OCI-LY3 (cell line): ENCODE measurements around the gene OASL.
A peak's percentile ranks its signal among the peaks of the same experiment; 100 is the strongest.

Experiments used
- H2AFZ ChIP-seq: fragments of 200-600, 300-600 bp; shearing (Covaris generic); 2 replicates; pipeline ENCODE4 v1.6.0; 2014; ENCODE audit warnings: antibody characterized with exemption, low read depth, low read length
- H3K27ac ChIP-seq: fragments of 200-600, 300-600 bp; sonication (generic); 2 replicates; pipeline ENCODE4 v1.5.1; 2014; ENCODE audit warnings: mild to moderate bottlenecking, low read length, moderate library complexity, mixed read lengths
- H3K27me3 ChIP-seq: fragments of 200-600, 300-600 bp; sonication (generic); 2 replicates; pipeline ENCODE4 v1.6.1; 2014; ENCODE audit warnings: low read depth, low read length, mixed read lengths
- H3K36me3 ChIP-seq: fragments of 200-600, 300-600 bp; sonication (generic); replicated peaks from 2 replicates; pipeline ENCODE3; 2014; ENCODE audit warnings: low read depth, low read length, mixed read lengths
- H3K4me1 ChIP-seq: fragments of 300-600, 200-600 bp; sonication (generic); 2 replicates; pipeline ENCODE4 v1.6.1; 2014; ENCODE audit warnings: low read length, mixed read lengths
- H3K4me2 ChIP-seq: fragments of 200-600, 300-600 bp; sonication (generic); 2 replicates; pipeline ENCODE4 v1.6.1; 2014; ENCODE audit warnings: low read length, mixed read lengths
- H3K4me3 ChIP-seq: fragments of 300-600, 200-600 bp; sonication (generic); 2 replicates; pipeline ENCODE4 v1.5.1; 2014; ENCODE audit warnings: antibody characterized with exemption, mild to moderate bottlenecking, low read length, moderate library complexity
- H3K79me2 ChIP-seq: fragments of 300-600, 200-600 bp; shearing (Covaris generic); 2 replicates; pipeline ENCODE4 v1.6.1; 2014; ENCODE audit warnings: mild to moderate bottlenecking, low read length, mixed read lengths
- H3K9ac ChIP-seq: fragments of 300-600, 200-600 bp; shearing (Covaris generic); 2 replicates; pipeline ENCODE4 v1.6.0; 2014; ENCODE audit warnings: mild to moderate bottlenecking, low read length, moderate library complexity
- H3K9me3 ChIP-seq: fragments of 200-600, 300-600 bp; shearing (Covaris generic); 2 replicates; pipeline ENCODE4 v1.6.1; 2014; ENCODE audit warnings: low read length, mixed read lengths; ENCODE audit not compliant: insufficient read depth
- H4K20me1 ChIP-seq: fragments of 200-600, 300-600 bp; sonication (generic); 2 replicates; pipeline ENCODE4 v1.6.1; 2016; ENCODE audit warnings: low read length, mixed read lengths; ENCODE audit not compliant: insufficient read depth
- EZH2phosphoT487 ChIP-seq: fragments of 200-600 bp; shearing (Covaris generic); IDR thresholded peaks from 2 replicates; pipeline ENCODE4 v1.6.1; 2018; ENCODE audit warnings: antibody characterized with exemption, mixed run types, low read depth
- TF ChIP-seq, protein P1 (sequence below): fragments of 200-600, 300-600 bp; sonication (generic); IDR thresholded peaks from 2 replicates; pipeline ENCODE4 v1.5.1; 2014; ENCODE audit warnings: antibody characterized with exemption, low read length, low read depth

OASL gene

DNA sequence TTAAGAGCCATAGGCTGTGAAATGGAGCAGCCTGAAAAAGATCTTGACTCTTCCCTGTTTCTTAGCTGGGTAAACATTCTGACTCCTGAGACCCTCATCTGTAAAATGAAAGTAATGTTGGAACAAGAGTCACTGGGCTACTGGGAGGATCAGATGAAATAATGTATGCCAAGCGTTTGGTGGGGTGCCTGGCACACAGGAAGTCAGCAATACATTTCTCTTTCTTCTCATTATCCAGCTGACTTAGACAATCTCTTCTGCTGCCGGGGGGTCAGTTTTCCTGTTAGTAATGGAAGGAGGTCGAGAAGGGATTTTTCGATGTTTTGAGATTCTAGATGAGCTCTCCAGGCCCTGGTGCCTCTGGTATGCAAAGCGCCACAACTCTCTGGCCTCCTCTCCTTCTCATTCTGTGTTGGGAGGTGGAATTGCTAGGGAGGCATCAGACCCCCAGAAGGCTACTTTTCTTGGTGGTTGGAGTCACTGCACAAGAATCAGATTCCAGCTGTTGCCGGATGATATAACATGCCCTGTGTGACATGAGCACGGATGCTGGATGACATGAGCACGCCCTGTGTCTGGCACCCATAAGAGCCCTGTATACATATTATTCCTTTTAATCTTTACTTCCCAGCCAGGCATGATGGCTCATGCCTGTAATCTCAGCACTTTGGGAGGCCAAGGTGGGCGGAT, 4.3 kb downstream of the OASL start:
- Histone ChIP-seq H3K27ac (no peak overlapping the region), H3K27me3 (no peaks in the 10 kb centered on the region), H2AFZ (no peak overlapping the region), H3K4me3 (no peak overlapping the region), H3K9ac (no peak overlapping the region), H3K79me2 (no peaks in the 10 kb centered on the region), H3K36me3 (no peaks in the 10 kb centered on the region), H3K9me3 (no peaks in the 10 kb centered on the region), H3K4me1 (peaks cover 17% of the 10 kb centered on the region; the same call in 1 of the 2 replicates), H3K4me2 (no peak overlapping the region), H4K20me1 (no peaks in the 10 kb centered on the region)
- TF ChIP-seq, protein P1, sequence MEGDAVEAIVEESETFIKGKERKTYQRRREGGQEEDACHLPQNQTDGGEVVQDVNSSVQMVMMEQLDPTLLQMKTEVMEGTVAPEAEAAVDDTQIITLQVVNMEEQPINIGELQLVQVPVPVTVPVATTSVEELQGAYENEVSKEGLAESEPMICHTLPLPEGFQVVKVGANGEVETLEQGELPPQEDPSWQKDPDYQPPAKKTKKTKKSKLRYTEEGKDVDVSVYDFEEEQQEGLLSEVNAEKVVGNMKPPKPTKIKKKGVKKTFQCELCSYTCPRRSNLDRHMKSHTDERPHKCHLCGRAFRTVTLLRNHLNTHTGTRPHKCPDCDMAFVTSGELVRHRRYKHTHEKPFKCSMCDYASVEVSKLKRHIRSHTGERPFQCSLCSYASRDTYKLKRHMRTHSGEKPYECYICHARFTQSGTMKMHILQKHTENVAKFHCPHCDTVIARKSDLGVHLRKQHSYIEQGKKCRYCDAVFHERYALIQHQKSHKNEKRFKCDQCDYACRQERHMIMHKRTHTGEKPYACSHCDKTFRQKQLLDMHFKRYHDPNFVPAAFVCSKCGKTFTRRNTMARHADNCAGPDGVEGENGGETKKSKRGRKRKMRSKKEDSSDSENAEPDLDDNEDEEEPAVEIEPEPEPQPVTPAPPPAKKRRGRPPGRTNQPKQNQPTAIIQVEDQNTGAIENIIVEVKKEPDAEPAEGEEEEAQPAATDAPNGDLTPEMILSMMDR, result no peak
- TF ChIP-seq EZH2phosphoT487, result no peak

DNA sequence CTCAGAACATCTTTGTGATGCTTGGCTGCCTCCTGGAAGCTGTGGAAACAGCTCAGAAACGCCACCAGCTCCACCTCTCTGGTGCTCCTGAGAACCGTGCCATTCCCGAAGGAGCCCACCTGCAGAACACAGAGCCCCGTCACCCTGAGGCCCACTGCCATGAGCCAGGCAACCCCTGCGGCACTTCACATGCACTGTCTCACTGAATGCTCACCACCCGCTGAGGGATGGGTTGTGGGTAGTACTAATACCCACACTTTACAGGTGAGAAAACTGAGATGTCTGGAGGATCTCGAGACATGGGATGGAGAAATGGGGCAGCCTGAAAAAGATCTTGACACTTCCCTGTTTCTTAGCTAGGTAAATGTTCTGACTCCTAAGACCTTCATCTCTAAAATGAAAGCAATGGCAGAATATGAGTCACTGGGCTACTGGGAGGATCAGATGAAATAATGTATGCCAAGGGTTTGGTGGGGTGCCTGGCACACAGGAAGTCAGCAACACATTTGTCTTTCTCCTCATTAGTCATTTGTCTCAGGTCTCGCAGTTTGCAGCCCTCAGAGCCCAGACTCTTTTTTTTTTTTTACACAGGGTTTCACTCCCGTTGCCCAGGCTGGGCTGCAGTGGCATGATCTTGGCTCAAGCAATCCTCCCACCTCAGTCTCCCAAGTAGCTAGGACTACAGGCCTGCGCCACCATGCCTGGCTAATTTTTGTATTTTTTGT, 5.3 kb downstream of the OASL start:
- TF ChIP-seq, protein P1, result no peak
- no peak for TF ChIP-seq EZH2phosphoT487
- Histone ChIP-seq H3K4me3 (no peak overlapping the region), H3K36me3 (no peaks in the 10 kb centered on the region), H3K9ac (no peak overlapping the region), H3K27me3 (no peaks in the 10 kb centered on the region), H3K27ac (no peak overlapping the region), H3K79me2 (no peaks in the 10 kb centered on the region), H2AFZ (0 out of 2 replicates have a peak overlapping the region, but pooled peaks have one; percentile 11), H3K4me2 (peak overlapping the region; percentile 18; the same call in 1 of the 2 replicates), H4K20me1 (no peaks in the 10 kb centered on the region), H3K9me3 (no peaks in the 10 kb centered on the region), H3K4me1 (peaks cover 14% of the 10 kb centered on the region; the same call in 1 of the 2 replicates)

DNA sequence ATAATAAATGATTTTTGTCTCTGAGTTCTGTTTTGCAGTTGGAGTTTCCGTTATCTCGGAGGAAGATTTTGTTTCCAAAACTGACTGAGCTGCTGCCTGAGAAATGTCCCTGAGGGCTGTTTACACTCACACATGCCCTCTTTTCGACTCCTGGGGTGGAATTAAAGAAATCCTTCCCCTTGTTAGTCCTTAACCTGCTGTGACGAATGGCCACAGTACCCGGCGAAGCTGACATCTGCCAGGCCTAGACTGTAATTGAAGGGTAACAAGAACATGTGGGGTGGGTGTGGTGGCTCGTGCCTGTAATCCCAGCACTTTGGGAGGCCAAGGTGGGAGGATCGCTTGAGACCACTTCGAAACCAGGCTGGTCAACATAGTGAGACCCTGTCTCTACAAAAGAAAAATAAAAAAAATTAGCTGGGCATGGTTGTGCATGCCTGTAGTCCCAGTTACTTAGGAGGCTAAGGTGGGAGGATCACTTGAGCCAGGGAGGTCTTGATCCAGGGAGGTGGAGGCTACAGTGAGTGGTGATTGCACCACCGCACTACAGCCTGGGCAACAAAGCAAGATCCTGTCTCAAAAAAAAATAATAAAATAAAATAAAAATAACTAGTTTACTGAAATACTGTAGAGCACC, 8.4 kb downstream of the OASL start:
- no peak overlapping the region for H3K9ac ChIP-seq
- H4K20me1 ChIP-seq, result no peaks in the 10 kb centered on the region
- TF ChIP-seq, protein P1, result no peak
- no peak for TF ChIP-seq EZH2phosphoT487
- H2AFZ ChIP-seq, result no peak overlapping the region
- H3K4me3 ChIP-seq, result no peak overlapping the region
- H3K4me2 ChIP-seq, result no peak overlapping the region
- H3K4me1 ChIP-seq, result peaks cover 9% of the 10 kb centered on the region; the same call in 1 of the 2 replicates
- no peaks in the 10 kb centered on the region for H3K79me2 ChIP-seq
- H3K9me3 ChIP-seq, result no peaks in the 10 kb centered on the region
- H3K27me3 ChIP-seq, result no peaks in the 10 kb centered on the region
- no peaks in the 10 kb centered on the region for H3K36me3 ChIP-seq
- no peak overlapping the region for H3K27ac ChIP-seq
